Calu3 (cell line): Measurements from ENCODE around the gene C2orf42. TPM values are rescaled to one million over a fixed set of nuclear protein-coding genes. Genes with fewer than 3 reads are reported as not detected.

Experiments used
- BruUV-seq: library from RNA; stranded (reverse); fragments of 400-500 nt; replicated peaks from 2 replicates; lab custom pipeline; 2021; lab: Mats Ljungman, UMichigan
- CTCF ChIA-PET: fragments of 300-600 bp; sonication (Branson Sonifier 250); formaldehyde crosslinking; loops from one replicate; lab custom pipeline; 2022; ENCODE audit warnings: antibody characterized with exemption; lab: Charles Lee
- DNase-seq: peaks from one replicate; pipeline ENCODE4 v3.0.0; 2022
- H3K27ac Mint-ChIP-seq: one replicate; pipeline ENCODE4 v1.8.0; 2022; ENCODE audit warnings: mixed read lengths; ENCODE audit not compliant: unreplicated experiment
- H3K27me3 Mint-ChIP-seq: one replicate; pipeline ENCODE4 v1.8.0; 2022; ENCODE audit warnings: mixed read lengths; ENCODE audit not compliant: unreplicated experiment
- H3K36me3 Mint-ChIP-seq: one replicate; pipeline ENCODE4 v1.8.0; 2022; ENCODE audit warnings: mild to moderate bottlenecking, moderate library complexity, mixed read lengths; ENCODE audit not compliant: insufficient read depth, unreplicated experiment
- H3K4me1 Mint-ChIP-seq: one replicate; pipeline ENCODE4 v1.8.0; 2022; ENCODE audit warnings: mild to moderate bottlenecking, low read depth, mixed read lengths; ENCODE audit not compliant: unreplicated experiment
- H3K4me3 Mint-ChIP-seq: one replicate; pipeline ENCODE4 v1.8.0; 2022; ENCODE audit warnings: mild to moderate bottlenecking, low read depth, moderate library complexity, mixed read lengths; ENCODE audit not compliant: unreplicated experiment
- H3K9me3 Mint-ChIP-seq: one replicate; pipeline ENCODE4 v1.8.0; 2022; ENCODE audit warnings: low read depth, mixed read lengths; ENCODE audit not compliant: unreplicated experiment
- intact Hi-C: fragments of 100-400 bp; cut with micrococcal nuclease; formaldehyde crosslinking; loops from one replicate; pipeline ENCODE4 v1.10.0; 2022; ENCODE audit not compliant: unreplicated experiment
- total RNA-seq: library from RNA; stranded (reverse); gene quantifications from 2 replicates; pipeline ENCODE4 v1.2.3, GENCODE V29; 2022
- TF ChIP-seq, protein P1 (sequence below): fragments of 200-600 bp; IDR thresholded peaks from one replicate; pipeline ENCODE4 v1.8.0; 2022; ENCODE audit warnings: antibody characterized with exemption; ENCODE audit not compliant: unreplicated experiment

C2orf42 gene
- total RNA-seq, 1 experiment from 2014 or later = 11.6 TPM

DNA sequence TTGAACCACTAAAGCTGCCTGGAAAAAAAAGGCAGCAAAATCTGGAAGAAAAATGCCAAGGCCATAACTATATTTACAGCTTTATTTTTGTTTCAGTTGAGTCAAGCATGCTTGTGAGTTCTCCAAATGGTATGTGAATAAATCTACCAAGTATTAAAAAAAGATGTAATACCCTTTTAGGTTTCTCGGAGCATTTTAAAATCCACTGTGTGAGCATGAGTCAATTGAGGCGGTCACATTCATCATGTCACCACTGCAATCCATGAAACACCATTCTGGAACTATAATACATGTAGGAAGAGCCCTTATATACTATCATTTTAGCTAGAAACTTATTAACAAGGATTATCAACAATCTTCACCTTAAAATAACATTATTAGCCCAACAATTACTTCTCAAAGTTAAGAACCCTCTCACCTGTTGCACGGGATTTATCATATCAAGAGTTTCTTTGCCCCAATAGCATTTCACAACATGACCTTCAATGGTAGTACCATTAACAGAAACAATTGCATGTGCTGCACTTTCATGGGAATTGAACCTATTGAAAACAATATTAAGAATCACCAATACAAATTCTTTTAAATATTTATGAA lies 24.2 kb upstream of the C2orf42 start:
- no TSS peak for BruUV-seq
- no peak overlapping the region for H3K27ac Mint-ChIP-seq
- H3K4me3 Mint-ChIP-seq = no peak overlapping the region
- H3K4me1 Mint-ChIP-seq = no peaks in the 10 kb centered on the region
- peaks cover 42% of the 10 kb centered on the region for H3K36me3 Mint-ChIP-seq
- H3K27me3 Mint-ChIP-seq = no peaks in the 10 kb centered on the region
- intact Hi-C loops = no loop called here
- TF ChIP-seq, protein P1, sequence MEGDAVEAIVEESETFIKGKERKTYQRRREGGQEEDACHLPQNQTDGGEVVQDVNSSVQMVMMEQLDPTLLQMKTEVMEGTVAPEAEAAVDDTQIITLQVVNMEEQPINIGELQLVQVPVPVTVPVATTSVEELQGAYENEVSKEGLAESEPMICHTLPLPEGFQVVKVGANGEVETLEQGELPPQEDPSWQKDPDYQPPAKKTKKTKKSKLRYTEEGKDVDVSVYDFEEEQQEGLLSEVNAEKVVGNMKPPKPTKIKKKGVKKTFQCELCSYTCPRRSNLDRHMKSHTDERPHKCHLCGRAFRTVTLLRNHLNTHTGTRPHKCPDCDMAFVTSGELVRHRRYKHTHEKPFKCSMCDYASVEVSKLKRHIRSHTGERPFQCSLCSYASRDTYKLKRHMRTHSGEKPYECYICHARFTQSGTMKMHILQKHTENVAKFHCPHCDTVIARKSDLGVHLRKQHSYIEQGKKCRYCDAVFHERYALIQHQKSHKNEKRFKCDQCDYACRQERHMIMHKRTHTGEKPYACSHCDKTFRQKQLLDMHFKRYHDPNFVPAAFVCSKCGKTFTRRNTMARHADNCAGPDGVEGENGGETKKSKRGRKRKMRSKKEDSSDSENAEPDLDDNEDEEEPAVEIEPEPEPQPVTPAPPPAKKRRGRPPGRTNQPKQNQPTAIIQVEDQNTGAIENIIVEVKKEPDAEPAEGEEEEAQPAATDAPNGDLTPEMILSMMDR = no peak
- H3K9me3 Mint-ChIP-seq = no peaks in the 10 kb centered on the region
- CTCF ChIA-PET = no interaction called here
- no peak for DNase-seq

DNA sequence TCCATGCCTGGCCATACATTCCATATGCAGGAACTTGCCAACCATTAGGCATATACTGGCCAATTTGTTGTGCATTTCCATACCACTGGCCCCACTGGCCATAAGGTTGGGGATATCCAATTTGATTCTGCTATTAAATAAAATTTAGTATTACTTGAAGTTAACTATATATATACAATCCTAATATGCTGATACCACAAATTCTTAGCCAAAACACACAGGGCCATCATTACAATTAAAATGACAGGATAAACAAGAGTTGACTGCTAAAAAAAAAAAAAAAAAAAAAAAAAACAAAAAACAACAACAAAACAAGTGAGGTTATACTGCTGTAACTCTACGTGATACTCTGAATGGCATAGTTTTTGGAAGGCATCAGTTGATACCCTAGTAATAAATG lies 23.5 kb upstream of the C2orf42 start:
- no peaks in the 10 kb centered on the region for H3K4me1 Mint-ChIP-seq
- H3K9me3 Mint-ChIP-seq = no peaks in the 10 kb centered on the region
- H3K27ac Mint-ChIP-seq = no peak overlapping the region
- H3K4me3 Mint-ChIP-seq = no peak overlapping the region
- H3K27me3 Mint-ChIP-seq = no peaks in the 10 kb centered on the region
- BruUV-seq = no TSS peak
- intact Hi-C loops = no loop called here
- DNase-seq = no peak
- CTCF ChIA-PET = no interaction called here
- TF ChIP-seq, protein P1 = no peak
- H3K36me3 Mint-ChIP-seq = peaks cover 49% of the 10 kb centered on the region

- CTCF ChIA-PET = no interaction called here
- Mint-ChIP-seq H3K9me3 (no peaks in the 10 kb centered on the region), H3K4me3 (no peak overlapping the region), H3K27me3 (no peaks in the 10 kb centered on the region), H3K36me3 (peaks cover 33% of the 10 kb centered on the region), H3K4me1 (no peaks in the 10 kb centered on the region), H3K27ac (no peak overlapping the region)
- TF ChIP-seq, protein P1 = no peak
- DNase-seq = no peak
- intact Hi-C loops = no loop called here
- no TSS peak for BruUV-seq
These were observed 21.6 kb upstream of the C2orf42 start for GRCh38 chr2:70212298-70212932.

GRCh38 chr2:70211595-70211994 lies 20.8 kb upstream of the C2orf42 start:
- peaks cover 25% of the 10 kb centered on the region for H3K36me3 Mint-ChIP-seq
- H3K9me3 Mint-ChIP-seq = no peaks in the 10 kb centered on the region
- intact Hi-C loops = no loop called here
- no TSS peak for BruUV-seq
- no peak overlapping the region for H3K4me3 Mint-ChIP-seq
- H3K27me3 Mint-ChIP-seq = no peaks in the 10 kb centered on the region
- H3K27ac Mint-ChIP-seq = no peak overlapping the region
- no peaks in the 10 kb centered on the region for H3K4me1 Mint-ChIP-seq
- no peak for DNase-seq
- TF ChIP-seq, protein P1 = no peak
- CTCF ChIA-PET = no interaction called here
